HG03159 (cell line): ENCODE results near the gene RCC1.
"Not testable (repeated sequence)": the region's sequence is repeated elsewhere in the genome, so short reads cannot be mapped to it uniquely, and the experiment has no call there.

Experiments used
- ATAC-seq: cut with Tn5 transposase; IDR thresholded peaks from one replicate; pipeline ENCODE4 v1.9.1; 2021; ENCODE audit warnings: mild to moderate bottlenecking, moderate library complexity; ENCODE audit not compliant: unreplicated experiment

The RCC1 gene

DNA sequence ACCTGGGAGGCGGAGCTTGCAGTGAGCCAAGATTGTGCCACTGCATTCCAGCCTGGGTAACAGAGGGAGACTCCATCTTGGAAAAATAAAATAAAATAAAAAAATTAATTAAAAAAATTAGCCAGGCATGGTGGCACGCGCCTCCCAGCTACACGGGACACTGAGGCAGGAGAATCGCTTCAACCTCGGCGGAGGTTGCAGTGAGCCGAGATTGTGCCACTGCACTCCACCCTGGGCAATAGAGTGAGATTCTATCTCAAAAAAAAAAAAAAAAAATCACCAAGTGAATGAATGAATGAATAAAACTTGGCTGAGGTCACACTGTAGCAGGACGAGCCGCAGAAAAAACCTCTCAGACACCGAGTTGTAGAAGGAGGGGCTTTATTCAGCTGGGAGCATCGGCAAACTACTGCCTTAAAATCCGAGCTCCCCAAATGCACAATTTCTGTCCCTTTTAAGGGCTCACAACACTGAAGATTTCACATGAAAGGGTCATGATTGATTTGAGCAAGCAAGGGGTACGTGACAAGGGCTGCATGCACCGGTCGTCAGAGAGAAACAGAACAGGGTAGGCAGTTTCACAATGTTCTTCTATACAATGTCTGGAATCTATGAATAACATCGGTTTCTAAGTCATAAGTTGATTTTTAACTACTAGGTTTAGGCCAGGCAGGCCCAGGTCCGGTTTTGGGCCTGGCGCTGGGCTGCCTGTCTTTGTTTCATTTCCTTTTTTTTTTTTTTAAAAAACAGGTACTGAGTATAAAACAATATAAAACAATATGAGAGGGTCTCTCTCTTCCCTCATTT lies 80.9 kb downstream of the RCC1 start:
- ATAC-seq: not testable (repeated sequence)
